ENCODE results near the gene COL6A2.
"Not testable (repeated sequence)": the region's sequence is repeated elsewhere in the genome, so short reads cannot be mapped to it uniquely, and the experiment has no call there.

Gene COL6A2

DNA sequence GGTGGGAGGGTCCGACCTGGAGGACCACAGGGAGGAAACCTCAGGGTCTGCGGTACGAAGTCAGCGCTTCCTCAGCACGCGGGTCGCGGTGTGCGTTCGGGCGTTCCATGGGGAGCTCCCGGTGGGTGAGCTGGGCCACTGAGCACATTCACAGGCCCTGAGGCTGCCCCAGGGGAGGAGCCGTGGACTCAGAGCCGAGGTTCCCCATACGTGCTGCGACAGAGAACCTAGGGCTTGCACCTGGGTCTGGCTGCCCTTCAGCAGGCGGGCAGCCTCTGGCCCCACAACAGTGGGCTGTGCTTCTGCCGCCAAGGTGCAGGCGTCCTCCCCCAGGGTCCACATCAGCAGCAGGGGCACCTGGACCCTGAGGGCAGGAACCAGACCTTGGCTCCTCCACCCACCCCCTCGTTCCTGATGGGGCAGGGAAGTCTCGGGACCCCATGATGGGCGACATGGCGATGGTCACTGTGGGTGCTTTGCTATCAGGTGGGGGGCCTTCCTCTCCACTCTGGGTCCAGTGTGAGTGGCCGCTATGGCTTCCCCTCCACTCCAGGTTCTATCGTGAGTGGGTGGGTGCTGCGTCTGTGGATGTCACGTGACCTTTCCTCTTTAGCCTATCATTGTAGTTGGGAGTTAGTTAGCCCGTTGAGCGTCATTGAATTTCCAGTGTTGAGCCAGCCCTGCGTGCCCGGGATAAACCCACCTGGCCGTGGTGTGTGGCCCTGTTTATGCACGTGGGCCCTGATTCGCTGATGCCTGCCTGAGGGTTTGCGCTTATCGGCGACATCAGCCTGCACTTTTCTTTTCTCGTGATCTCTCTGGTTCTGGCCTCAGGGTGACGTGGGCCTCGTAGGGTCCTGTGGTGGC lies 29.6 kb downstream of the COL6A2 start:
- no peak for DNase-seq

DNA sequence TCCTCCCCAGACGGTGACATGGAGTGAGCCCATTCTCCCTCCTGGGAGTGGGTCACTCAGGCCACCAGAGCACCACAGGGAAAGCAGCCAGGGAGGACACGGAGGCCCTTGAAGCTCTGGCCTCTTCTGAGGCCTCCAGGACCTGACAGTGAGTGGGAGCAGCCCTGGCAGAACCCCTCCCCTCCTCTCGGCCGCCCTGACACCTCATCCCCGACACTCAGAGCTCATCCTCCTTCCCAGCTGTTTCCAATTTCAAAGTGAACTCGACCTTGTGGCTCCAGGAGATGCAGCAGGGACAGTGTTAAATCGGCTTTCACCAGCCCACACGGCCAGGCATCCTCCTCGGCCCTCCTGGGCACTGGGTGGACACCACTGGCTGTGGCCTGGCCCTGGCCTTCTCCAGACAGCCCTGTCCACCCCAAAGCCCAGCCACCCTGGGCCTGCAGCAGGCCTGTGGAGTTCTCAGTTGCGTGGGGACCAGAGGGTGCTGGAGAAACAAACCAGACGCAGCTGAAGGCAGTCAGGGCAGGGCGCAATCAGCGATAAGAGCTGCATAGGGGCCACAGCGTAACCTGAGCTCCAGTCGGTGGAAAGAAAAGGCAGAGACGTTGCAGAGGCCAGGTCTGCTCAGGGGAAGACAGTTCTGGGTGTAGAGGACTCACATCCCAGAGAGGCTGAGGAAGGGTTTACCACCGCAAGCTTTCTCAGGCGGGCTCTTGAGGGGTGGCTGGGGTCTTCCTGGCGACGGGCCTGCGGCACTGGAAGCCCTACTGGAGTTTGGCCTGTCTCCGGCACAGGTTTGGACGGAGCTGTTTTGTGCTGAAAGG lies 30.4 kb downstream of the COL6A2 start:
- no peak for DNase-seq

DNA sequence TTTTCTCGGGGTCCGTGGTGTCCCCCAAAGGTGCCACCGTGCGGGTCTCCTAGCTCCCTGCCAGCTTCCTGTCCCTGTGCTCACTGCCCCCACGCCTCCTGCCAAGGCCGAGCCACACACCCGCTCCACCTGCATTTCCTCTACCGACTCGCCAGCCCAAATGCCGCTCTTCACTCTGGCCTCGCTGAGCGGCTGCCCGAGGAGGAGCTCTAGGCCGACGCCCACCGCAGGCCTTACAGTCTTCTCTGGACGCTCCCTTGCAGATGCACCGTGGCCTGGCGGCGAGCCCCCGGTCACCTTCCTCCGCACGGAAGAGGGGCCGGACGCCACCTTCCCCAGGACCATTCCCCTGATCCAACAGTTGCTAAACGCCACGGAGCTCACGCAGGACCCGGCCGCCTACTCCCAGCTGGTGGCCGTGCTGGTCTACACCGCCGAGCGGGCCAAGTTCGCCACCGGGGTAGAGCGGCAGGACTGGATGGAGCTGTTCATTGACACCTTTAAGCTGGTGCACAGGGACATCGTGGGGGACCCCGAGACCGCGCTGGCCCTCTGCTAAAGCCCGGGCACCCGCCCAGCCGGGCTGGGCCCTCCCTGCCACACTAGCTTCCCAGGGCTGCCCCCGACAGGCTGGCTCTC lies 31.1 kb downstream of the COL6A2 start:
- no peak for DNase-seq

DNA sequence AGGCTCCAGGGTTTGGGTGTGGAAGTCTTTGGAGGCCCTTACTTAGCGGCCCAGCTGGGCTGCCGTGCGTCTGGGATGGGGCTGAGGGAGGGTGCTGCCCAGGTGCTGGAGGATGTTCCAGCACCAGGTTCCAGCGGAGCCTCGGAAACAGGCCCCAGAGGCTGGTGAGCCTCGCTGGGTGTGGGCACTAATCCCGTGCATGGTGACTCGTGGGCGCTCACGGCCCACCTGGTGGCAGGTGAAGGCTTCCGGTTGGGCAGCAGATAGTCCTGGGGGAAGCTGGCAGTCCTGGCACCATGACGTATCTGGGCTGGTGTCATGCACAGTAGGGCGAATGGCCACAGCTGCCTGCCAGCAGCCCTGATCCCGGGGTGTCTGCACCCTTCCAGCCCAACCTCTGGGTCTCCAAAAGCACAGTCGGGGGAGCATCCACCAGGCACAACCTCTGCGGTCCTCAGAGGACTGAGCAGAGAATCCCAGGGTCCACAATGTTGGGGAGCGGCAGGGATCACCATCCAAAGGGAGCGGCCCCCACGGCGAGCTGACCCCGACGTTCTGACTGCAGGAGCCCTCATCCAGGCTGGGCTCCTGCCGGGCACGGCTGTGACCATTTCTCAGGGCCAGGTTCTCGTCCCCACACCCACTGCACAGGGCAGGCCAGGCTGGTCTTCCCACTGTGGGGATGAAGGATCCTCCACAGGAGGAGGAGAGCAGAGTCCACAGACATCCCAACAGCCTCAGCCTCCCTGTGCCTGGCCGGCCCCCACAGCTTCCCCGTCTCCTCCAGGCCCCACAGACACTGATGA lies 32.1 kb downstream of the COL6A2 start:
- DNase-seq, result no peak

DNA sequence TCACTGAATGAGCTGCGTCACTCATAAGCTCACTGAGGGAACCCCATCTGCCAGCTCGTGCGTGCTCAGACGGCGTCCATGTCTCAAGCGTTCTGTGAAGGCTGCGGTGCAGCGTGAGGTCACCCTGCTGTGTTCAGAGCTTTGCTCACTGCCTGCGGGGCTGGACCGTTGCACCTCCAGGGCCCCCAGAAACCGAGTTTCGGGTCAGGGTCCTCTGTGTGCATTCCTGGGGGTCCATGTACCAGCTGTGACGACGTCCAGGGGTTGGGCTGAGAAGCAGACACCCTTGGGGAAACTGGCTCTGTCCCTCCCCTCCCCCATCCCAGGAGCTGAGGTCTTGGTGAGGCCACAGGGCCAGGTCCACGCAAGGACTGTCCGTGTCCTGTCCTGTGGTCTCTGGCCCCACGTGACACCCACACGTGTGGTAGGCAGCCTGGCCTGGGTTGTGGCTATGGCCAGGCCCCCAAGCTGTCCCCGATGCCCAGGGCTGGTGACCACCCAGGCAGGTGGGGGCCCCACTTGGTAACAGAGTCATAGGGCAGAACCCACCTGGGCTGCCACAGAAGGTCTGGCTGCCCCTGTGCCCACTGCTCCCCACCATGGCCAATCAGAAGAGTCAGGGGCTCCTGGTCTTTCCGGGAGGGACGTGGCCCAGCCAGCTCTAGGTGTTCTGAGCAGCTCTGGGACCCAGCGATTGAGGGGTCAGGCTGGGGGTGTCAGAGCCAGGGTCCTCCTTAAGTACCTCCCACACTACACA lies 33.1 kb downstream of the COL6A2 start:
- no peak for DNase-seq

DNA sequence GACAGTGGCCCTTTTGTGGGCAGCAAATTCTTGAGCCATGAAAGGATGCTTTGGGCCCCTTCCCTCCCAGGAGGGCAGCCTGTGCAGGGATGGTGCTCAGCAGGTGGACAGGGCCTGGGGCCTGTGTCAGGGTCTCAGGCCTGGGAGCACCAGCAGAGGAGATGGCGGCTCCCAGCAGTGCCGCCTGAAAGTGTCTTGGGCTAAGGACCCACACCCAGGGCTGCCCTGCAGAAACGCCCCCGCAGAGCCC lies 33.6 kb downstream of the COL6A2 start:
- no peak for DNase-seq

DNA sequence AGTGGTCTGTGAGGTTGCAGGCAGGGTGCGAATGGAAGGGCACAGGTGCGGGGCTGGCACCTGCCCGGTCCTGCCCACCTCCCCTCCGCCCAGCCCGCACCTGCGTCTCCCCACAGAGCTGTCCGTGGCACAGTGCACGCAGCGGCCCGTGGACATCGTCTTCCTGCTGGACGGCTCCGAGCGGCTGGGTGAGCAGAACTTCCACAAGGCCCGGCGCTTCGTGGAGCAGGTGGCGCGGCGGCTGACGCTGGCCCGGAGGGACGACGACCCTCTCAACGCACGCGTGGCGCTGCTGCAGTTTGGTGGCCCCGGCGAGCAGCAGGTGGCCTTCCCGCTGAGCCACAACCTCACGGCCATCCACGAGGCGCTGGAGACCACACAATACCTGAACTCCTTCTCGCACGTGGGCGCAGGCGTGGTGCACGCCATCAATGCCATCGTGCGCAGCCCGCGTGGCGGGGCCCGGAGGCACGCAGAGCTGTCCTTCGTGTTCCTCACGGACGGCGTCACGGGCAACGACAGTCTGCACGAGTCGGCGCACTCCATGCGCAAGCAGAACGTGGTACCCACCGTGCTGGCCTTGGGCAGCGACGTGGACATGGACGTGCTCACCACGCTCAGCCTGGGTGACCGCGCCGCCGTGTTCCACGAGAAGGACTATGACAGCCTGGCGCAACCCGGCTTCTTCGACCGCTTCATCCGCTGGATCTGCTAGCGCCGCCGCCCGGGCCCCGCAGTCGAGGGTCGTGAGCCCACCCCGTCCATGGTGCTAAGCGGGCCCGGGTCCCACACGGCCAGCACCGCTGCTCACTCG lies 34.1 kb downstream of the COL6A2 start:
- DNase-seq, result no peak

DNA sequence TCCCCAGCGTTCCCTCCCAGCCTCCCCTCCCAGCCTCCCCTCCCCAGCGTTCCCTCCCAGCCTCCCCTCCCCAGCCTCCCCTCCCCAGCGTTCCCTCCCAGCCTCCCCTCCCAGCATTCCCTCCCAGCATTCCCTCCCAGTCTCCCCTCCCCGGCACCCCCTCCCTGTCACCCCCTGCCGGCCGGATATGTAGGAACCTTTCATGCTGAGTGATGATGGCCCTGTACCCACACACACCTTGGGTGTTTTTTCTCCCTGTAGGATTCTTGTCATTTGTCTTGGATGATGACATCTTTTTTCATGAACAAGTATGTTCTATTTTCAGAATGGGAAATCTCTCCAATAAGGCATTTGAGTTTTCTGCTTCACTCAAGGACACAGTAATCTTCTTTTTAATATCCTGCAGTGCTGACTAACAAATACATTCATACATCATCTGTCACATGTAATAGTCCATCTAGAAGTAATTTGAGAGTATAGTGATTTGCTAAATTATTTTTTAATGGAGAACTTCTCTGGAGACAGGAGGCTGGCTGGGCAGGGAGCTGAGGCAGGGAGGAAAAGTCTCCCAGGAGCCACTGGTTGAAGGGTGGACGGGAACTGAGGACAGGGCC lies 38.0 kb downstream of the COL6A2 start:
- no peak for DNase-seq

DNA sequence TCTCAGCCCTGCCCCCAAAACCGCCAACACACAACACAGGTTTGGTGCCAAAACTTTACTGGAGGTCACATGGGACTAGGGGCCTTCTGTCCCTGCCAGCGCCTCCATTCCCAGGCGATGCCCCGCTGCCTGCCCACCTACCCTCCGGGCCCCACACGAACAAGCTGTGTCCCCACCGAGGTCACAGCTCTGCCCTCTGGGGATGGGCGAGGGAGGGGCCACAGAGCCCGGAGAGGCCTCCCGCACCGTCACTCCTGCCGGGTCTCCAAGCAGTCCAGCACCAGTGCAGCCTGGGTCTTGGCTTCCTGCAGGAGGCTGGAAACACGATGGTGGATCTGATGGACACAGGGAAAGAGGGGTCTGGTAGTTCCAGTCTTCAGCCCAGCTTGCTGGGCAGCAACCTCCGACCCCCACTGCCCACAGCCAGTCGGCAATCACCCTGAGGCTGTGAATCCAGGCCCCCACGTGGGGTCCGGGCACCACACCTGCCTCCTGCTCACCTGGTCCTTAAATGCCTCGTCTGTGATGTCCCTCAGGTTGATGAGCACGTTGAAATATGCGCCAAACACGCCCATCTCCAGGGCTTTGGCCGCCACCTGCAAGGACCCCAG lies 38.9 kb downstream of the COL6A2 start:
- DNase-seq, result no peak

DNA sequence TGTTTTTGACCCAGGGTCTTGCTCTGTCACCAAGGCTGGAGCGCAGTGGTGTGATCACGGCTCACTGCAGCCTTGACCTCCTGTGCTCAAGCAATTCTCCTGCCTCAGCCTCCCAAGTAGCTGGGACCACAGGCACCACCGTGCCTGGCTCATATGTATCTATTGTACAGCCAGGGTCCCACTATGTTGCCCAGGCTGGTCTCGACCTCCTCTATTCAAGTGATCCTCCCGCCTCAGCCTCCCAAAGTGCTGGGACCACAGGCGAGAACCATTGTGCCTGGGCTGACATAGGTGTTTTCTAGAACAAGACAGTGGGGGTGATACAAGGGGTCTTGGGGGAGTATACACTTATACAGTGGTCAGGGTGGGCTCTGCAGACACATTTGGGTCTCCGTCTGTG lies 40.0 kb downstream of the COL6A2 start:
- no peak for DNase-seq

DNA sequence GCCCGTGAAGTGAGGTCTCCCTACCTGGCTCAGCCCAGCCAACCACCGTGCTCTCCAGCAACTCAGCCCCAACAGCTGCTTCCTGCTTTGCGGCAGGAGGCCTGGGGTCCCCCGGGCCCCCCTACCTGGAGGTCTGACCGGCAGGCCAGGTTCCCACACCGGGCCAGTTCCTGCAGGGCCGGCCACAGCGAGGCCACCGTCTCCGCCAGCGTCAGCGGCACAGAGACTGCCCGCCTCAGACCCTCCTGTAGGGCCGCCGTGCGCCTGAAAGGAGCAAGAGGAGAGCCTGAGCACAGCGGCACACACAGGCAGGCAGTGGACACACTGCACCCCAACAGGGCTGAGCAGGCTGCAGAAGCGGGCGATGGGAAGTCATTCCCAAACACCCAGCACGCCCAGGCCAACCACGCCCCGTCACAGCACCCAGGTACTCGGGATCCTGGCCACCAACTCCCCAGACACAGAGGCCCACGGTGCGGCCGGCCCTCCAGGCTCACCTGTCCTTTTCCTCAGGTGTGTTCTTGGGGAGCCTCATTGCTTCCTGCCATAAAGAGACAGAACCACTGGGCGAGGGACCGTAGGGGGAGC lies 40.6 kb downstream of the COL6A2 start:
- DNase-seq, result no peak

DNA sequence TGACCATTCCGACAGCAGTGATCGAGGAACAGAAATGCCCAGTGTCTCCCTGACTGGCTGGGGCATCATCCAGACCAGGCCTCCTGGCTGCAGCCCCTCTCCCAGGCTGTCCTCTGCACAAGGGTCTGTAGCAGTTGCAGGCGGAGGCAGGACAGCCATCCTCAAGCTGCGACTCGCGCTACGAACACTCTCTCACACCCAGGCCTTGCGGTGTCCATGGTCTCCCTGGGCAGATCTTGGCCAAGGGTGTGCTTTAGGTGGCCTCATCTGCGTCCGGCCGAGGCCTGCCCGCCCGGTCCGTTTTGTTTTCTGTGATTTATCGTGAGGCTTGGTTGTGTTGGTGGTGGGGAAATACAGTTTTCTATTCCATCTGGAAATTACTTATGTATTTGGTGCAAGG lies 41.8 kb downstream of the COL6A2 start:
- DNase-seq, result no peak

DNA sequence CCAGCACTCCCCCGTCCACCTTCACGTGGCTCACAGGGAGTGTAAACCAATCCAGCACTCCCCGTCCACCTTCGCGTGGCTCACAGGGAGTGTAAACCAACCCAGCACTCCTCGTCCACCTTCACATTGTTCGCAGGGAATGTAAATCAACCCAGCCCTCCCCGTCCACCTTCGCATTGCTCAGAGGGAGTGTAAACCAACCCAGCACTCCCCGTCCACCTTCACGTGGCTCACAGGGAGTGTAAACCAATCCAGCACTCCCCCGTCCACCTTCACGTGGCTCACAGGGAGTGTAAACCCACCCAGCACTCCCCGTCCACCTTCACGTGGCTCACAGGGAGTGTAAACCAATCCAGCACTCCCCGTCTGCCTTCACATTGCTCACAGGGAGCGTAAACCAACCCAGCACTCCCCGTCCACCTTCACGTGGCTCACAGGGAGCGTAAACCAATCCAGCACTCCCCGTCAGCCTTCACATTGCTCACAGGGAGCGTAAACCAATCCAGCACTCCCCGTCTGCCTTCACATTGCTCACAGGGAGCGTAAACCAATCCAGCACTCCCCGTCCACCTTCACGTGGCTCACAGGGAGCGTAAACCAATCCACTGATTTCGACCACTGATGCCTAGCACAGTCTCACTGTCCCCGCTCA lies 42.6 kb downstream of the COL6A2 start:
- not testable (repeated sequence) for DNase-seq

DNA sequence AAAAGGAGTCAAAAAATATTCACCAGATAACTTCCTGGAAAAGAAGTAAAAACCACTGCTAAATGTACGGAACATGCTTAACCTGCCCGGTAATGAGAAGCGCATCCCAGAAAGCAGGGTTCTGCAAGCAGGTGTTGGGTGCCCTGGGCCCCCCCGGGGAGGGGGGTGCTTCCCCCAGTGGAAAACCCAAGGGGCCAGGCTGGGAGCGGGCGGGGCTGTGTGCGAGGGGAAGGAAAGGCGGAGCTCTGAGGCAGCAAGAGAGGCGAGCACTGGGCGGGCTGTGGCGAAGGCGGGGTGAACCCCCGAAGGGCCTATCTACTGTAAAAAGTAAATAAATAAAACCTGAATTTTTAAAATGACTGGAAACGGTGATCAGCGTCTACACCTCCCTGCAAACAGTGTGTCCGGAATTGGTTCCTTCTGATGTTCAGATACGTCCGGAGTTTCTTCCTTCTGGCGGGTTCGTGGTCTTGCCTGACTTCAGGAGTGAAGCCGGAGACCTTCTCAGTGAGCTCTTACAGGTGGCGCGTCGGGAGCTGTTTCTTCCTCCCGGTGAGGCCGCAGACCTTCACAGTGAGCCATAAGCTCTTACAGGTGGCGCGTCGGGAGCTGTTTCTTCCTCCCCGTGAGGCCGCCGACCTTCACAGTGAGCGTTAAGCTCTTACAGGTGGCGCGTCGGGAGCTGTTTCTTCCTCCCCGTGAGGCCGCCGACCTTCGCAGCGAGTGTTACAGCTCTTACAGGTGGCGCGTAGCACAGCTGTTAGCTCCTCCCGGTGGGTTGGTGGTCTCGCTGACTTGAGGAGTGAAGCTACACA lies 44.1 kb downstream of the COL6A2 start:
- DNase-seq, result no peak

DNA sequence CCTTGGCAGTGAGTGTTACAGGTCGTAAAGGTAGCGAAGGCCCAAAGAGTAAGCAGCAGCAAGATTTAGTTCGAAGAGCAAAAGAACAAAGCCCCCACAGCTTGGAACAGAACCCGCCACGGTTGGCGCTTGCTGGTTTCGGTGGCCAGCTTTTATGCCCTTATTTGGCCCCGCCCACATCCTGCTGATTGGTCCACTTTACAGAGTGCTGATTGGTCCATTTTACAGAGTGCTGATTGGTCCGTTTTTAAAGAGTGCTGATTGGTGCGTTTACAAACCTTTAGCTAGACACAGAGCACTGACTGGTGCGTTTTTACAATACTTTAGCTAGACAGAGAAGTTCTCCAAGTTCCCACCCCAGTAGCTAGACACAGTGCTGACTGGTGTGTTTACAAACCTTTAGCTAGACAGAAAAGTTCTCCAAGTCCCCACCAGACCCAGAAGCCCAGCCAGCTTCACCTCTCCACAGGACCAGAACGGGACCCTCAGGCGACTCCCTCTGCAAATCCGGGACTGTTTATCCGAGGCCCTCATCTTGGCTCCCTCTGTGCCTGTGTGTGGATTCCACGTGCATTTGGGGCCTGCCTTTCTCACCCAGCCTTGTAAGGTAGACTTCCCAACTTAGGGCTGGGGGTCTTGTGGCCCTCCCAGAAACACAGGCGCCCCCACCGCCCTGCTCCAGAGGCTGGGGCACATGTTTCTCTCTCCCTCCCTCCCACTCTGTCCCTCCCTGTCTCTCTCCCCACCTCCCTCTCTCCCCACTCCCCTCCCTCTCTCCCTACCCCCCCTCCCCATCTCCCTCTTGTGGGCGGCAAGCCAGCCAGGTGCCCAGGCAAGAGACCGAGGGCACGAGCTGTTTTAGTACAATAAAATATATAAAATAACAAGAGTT lies 44.9 kb downstream of the COL6A2 start:
- DNase-seq, result no peak

DNA sequence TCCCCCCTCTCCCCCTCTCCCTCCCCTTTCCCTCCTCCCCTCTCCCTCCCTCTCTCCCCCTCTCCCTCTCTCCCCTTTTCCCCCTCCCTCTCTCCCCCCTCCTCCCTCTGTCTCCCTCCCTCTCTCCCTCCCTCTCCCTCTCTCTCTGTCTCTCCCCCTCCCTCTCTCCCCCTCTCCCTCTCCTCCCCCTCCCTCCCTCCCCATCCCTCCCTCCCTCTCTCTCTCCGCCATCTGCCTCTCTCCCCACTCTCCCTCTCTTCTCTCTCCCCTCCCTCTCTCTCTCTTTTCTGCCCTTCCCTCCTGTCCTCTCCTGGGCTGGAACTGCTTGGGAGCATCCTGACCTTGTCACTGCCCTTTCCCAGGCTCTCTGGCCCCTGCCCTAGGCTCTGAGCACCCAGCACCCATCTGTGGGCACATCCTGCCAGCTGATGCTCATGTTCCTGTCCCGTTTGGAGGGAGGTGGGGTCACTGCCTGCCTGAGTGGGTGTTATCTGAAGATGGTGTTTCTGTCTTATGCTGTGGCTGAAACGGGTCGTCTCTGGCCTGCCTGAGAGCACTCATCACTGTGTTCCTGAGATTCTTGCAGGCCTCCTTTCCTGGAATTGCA lies 46.7 kb downstream of the COL6A2 start:
- no peak for DNase-seq

DNA sequence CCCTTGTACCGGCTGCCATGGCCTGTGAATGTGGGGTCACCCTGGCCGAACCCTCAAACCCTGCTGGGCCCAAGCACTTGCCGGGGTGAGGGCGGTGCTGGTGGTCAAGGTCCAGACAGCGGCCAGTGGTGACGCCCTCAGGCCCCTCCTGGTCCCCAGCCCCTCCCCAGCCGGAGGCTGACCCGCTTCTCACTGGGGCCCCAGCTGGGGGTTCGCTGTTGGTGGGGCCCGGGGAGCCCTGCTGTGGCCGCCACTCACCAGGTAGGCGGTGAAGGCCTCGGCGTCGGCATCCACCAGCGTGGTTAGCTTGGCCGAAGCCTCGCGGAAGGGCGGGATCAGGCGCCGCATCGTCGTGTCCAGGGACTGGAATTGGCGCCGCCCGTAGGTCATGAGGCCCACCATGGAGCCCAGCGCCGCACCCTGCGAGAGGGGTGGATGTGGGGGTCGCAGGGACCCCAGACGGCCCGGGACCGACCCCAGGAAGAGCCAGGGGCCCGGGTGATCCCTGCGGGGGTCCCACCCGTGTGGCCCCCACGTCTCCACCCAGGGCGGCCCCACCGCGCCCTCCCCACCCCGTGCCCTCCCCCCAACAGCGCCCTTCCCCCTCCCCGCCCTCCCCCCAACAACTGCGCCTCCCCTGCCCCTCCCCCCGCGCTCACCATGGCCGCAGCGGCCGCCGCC lies 47.4 kb downstream of the COL6A2 start:
- DNase-seq, result no peak

All from NCI-H1048 (cell line).